GM12865 (cell line): ENCODE results near the gene CACTIN.
A peak's percentile ranks its signal among the peaks of the same experiment; 100 is the strongest.

Experiments
- DNase-seq: peaks from one replicate; pipeline ENCODE4 v3.0.0; 2010; ENCODE audit warnings: low read depth
- H3K4me3 ChIP-seq: 2 replicates; pipeline ENCODE4 v1.5.1; 2011; ENCODE audit warnings: mild to moderate bottlenecking, low read depth, low read length, control low read depth
- TF ChIP-seq, protein P1 (sequence below): IDR thresholded peaks from 2 replicates; pipeline ENCODE4 v1.5.1; 2011; ENCODE audit warnings: low read length, control low read depth, low read depth, inconsistent platforms; ENCODE audit not compliant: insufficient read depth; ENCODE audit errors: missing control alignments

CACTIN gene

DNA sequence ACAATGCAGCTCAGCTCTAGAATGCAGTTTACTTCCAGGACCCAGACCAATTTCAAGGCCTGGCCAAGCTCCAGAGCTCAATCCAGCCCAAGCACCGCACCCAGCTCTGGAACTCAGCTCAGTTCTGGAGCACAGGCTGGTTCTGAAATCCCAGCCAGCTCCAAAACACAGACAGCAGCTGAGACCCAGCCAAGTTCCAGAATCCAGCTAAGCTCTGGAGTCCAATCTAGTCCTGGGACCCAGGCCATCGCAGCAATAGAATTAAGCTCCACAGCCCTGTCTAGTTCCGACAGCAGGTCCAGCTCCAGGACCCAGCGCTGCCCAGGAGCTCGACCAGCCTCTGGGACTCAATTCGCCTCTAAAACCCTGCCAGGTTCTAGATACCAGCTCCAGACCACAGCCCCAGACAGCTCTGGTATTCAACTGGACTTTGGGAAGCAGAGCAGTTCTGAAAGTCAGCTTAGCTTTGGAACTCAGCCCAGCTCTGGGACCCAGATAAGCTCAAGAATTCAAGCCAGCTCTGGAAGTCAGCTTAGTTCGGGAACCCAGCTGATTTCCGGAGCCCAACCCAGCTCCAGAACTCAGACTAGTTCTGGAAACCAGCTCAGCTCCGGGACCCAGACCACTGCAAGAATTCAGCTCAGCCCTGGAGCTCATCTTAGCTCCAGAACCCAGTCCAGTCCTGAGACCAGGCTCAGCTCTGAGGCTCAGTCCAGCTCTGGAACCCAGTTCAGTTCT, 34.5 kb downstream of the CACTIN start:
- DNase-seq: no peak
- H3K4me3 ChIP-seq: no peak overlapping the region
- TF ChIP-seq, protein P1, sequence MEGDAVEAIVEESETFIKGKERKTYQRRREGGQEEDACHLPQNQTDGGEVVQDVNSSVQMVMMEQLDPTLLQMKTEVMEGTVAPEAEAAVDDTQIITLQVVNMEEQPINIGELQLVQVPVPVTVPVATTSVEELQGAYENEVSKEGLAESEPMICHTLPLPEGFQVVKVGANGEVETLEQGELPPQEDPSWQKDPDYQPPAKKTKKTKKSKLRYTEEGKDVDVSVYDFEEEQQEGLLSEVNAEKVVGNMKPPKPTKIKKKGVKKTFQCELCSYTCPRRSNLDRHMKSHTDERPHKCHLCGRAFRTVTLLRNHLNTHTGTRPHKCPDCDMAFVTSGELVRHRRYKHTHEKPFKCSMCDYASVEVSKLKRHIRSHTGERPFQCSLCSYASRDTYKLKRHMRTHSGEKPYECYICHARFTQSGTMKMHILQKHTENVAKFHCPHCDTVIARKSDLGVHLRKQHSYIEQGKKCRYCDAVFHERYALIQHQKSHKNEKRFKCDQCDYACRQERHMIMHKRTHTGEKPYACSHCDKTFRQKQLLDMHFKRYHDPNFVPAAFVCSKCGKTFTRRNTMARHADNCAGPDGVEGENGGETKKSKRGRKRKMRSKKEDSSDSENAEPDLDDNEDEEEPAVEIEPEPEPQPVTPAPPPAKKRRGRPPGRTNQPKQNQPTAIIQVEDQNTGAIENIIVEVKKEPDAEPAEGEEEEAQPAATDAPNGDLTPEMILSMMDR: no peak

GRCh38 chr19:3590991-3591659, 35.5 kb downstream of the CACTIN start:
- no peak overlapping the region for H3K4me3 ChIP-seq
- DNase-seq: no peak
- TF ChIP-seq, protein P1: no peak

GRCh38 chr19:3589949-3590348, 36.6 kb downstream of the CACTIN start:
- DNase-seq: no peak
- H3K4me3 ChIP-seq: no peak overlapping the region
- TF ChIP-seq, protein P1: no peak

- no peak overlapping the region for H3K4me3 ChIP-seq
- no peak for DNase-seq
- TF ChIP-seq, protein P1: no peak
Observed at GRCh38 chr19:3589439-3589838, 37.2 kb downstream of the CACTIN start.

DNA sequence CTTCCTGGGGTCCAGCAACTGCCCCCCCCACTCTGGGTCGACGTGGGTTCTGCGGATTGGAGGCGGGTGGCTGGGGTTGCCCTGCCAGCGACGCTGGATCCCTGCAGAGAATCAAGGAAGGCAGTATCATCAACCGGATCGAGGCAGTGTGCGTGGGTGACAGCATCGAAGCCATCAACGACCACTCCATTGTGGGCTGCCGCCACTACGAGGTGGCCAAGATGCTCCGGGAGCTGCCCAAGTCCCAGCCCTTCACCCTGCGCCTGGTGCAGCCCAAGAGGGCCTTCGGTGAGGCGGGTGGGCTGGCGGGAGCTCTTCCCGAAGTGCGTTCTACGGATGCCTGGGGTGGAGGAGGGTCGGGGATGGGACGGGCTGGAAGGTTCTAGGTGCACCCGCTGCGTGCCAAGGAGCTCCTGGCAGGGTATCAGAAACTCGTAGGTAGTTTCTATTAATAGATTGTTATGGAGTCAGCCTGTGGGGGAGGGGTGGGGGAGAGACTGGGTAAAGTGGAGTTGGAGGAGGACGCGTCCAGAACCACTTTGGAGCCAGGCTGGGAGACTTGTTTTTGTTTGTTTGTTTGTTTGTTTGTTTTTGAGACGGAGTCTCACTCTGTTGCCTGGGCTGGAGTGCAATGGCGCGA, 39.8 kb downstream of the CACTIN start:
- no peak for DNase-seq
- TF ChIP-seq, protein P1: no peak
- no peak overlapping the region for H3K4me3 ChIP-seq

- no peak for DNase-seq
- no peak overlapping the region for H3K4me3 ChIP-seq
- TF ChIP-seq, protein P1: peak; percentile 49
Observed at GRCh38 chr19:3586127-3586626, 40.4 kb downstream of the CACTIN start.
